ENCODE measurements around the gene MT2A.

DNA sequence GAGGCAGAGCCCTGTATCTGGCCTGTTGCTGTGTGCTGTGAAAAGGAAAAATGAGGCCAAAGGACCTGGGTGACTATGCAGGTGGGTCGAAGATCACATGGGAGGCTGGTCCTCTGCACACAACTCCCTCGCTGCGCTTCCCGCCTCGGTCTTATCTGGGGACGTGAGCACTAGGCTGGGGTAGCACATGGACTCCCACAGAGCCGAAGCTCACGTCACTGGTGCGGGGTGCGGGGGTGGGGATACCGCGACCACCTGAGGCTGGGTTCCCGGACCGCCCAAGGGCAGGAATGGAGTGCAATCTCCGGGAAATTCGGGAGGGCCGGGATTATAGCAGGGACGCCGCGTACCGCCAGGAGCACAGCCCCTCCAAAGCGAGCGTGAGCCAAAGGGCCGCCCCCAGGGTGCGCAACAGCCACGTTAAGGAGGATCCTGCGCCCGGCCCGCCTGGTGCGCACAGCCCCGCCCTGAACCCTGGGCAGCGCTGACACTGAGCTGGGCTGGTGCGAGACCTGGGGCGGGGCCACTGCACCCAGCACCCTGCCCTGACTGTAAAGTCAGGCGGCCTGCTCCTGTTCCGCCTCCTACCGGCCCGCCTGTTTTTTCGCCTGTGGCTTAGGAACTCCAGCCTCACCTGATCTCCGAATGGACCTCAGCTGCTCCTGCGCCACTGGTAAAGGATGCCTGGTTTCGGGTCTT, 34.8 kb downstream of the MT2A start:
- TF ChIP-seq, protein P1, sequence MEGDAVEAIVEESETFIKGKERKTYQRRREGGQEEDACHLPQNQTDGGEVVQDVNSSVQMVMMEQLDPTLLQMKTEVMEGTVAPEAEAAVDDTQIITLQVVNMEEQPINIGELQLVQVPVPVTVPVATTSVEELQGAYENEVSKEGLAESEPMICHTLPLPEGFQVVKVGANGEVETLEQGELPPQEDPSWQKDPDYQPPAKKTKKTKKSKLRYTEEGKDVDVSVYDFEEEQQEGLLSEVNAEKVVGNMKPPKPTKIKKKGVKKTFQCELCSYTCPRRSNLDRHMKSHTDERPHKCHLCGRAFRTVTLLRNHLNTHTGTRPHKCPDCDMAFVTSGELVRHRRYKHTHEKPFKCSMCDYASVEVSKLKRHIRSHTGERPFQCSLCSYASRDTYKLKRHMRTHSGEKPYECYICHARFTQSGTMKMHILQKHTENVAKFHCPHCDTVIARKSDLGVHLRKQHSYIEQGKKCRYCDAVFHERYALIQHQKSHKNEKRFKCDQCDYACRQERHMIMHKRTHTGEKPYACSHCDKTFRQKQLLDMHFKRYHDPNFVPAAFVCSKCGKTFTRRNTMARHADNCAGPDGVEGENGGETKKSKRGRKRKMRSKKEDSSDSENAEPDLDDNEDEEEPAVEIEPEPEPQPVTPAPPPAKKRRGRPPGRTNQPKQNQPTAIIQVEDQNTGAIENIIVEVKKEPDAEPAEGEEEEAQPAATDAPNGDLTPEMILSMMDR (conservative IDR thresholded peaks at IDR 0.05; ENCODE audit: low read depth, low read length) = peak; percentile 9; the same call in 1 of the 2 replicates
- no peak for TF ChIP-seq POLR2A (IDR thresholded peaks at IDR 0.05; ENCODE audit: low read depth, low read length)
- TF ChIP-seq RFX5 (IDR thresholded peaks at IDR 0.05; ENCODE audit: low read depth, low read length) = no peak
- TF ChIP-seq CHD1 (IDR thresholded peaks at IDR 0.05; ENCODE audit: low read depth, low read length) = no peak
- TF ChIP-seq MAZ (IDR thresholded peaks at IDR 0.05; ENCODE audit: borderline replicate concordance, low read depth, low read length) = no peak
- TF ChIP-seq, protein P2, sequence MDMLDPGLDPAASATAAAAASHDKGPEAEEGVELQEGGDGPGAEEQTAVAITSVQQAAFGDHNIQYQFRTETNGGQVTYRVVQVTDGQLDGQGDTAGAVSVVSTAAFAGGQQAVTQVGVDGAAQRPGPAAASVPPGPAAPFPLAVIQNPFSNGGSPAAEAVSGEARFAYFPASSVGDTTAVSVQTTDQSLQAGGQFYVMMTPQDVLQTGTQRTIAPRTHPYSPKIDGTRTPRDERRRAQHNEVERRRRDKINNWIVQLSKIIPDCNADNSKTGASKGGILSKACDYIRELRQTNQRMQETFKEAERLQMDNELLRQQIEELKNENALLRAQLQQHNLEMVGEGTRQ (IDR thresholded peaks at IDR 0.05; ENCODE audit: low read depth, low read length) = no peak
- TF ChIP-seq NFE2L2 (IDR thresholded peaks at IDR 0.05; ENCODE audit: low read depth, low read length) = no peak
- no peak for TF ChIP-seq RAD21 (IDR thresholded peaks at IDR 0.05; ENCODE audit: low read length)
- no peak for TF ChIP-seq MAFK (IDR thresholded peaks at IDR 0.05; ENCODE audit: low read depth, low read length)
